Fibroblast of lung (primary cell): ENCODE data around the gene RCOR1.

Experiments used
- CTCF ChIP-seq, 2 donors: IDR thresholded peaks in 1 of 2; conservative IDR thresholded peaks in 1 of 2; 1 replicate in 1 of 2; 2 replicates in 1 of 2; pipeline ENCODE4 v1.5.1; 2011 to 2012; ENCODE audit warnings: low read length in 2 of 2, control low read depth in 1 of 2, inconsistent platforms in 1 of 2, low read depth in 1 of 2, mild to moderate bottlenecking in 1 of 2
- EZH2 ChIP-seq: IDR thresholded peaks from 2 replicates; pipeline ENCODE4 v1.5.1; 2012; ENCODE audit warnings: low read length, control low read depth, mild to moderate bottlenecking; ENCODE audit errors: missing control alignments

- TF ChIP-seq EZH2: no peak
- TF ChIP-seq CTCF (conservative IDR thresholded peaks at IDR 0.05 in 1 of 2, IDR thresholded peaks at IDR 0.05 in 1 of 2; ENCODE audit: low read depth in 1 of 2, low read length in 2 of 2): no peak
Measured at GRCh38 chr14:102695167-102695555, 102.7 kb downstream of the RCOR1 start.
